RWPE1 (cell line): ENCODE results near the gene PRR29.
"Not testable (repeated sequence)": the region's sequence is repeated elsewhere in the genome, so short reads cannot be mapped to it uniquely, and the experiment has no call there.

Experiments
- CTCF ChIA-PET: fragments of 350-600 bp; sonication (Branson Sonifier 250); formaldehyde crosslinking; extraction: SDS; loops from one replicate; lab custom pipeline; 2021; lab: Yijun Ruan, JAX
- POLR2A ChIA-PET: fragments of 400-600 bp; formaldehyde crosslinking; extraction: SDS; loops from one replicate; lab custom pipeline; 2020; ENCODE audit warnings: antibody characterized with exemption; ENCODE audit not compliant: low non-redundant PET; lab: Yijun Ruan, JAX
- DNase-seq: peaks from one replicate; pipeline ENCODE4 v3.0.0; 2012; ENCODE audit warnings: low spot score
- H3K27ac ChIP-seq: fragments of 450-650 bp; 2 replicates; pipeline ENCODE4 v1.5.1; 2017
- TF ChIP-seq, protein P1 (sequence below): fragments of 450-650 bp; conservative IDR thresholded peaks from 2 replicates; pipeline ENCODE4 v1.5.1; 2017; ENCODE audit warnings: low read depth, mild to moderate bottlenecking

The PRR29 gene

DNA sequence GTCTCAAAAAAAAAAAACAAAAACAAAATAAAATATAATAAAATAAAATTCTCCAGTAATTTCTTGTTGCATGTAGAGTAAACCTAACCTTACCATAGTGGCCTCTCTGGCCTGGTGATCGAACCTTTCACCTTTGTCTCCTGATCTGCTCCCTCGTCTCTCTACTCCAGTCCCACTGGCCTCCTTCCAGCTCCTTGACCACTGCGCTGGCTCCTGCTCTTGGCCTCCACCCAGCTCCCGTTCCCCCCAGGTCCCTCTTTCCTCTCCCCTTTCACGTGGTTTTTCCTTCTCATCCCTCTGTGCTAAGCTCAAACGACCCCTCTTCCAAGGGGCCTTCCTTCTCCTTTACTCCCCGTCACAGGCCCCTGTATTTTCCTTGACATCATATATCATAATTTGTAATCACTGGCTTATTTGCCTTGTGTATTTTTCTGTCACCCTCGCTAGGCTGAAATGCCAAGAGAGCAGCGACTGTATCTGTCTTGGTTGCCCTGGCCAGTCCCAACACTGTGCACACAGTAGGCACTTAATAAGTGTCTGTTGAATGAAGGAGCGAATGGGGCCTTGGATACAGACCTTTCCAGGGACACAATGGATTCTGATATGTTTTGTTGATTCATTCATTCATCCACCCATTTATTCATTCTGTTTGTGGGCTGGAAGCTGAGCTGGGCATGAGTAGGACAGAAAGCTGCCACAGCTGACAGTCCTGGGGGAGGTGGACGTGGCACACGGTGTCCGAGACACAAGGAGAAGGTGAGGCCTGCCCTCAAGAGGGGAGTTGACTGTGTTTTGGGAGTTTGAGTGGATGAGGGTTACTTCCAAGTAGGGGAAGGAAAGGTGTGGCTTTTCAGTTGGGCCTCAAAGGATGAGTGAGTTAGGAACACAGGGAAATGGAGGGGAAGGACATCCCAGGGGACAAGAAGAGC is 19.6 kb upstream of the PRR29 start:
- no peak overlapping the region for H3K27ac ChIP-seq
- ChIA-PET POLR2A (no interaction called here), CTCF (interaction anchor here (1.5 kb wide), 1 partner anchor 11 kb away, joined by 3 read pairs; no protein-coding TSS in a partner anchor)
- no peak for DNase-seq
- TF ChIP-seq, protein P1, sequence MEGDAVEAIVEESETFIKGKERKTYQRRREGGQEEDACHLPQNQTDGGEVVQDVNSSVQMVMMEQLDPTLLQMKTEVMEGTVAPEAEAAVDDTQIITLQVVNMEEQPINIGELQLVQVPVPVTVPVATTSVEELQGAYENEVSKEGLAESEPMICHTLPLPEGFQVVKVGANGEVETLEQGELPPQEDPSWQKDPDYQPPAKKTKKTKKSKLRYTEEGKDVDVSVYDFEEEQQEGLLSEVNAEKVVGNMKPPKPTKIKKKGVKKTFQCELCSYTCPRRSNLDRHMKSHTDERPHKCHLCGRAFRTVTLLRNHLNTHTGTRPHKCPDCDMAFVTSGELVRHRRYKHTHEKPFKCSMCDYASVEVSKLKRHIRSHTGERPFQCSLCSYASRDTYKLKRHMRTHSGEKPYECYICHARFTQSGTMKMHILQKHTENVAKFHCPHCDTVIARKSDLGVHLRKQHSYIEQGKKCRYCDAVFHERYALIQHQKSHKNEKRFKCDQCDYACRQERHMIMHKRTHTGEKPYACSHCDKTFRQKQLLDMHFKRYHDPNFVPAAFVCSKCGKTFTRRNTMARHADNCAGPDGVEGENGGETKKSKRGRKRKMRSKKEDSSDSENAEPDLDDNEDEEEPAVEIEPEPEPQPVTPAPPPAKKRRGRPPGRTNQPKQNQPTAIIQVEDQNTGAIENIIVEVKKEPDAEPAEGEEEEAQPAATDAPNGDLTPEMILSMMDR: no peak

DNA sequence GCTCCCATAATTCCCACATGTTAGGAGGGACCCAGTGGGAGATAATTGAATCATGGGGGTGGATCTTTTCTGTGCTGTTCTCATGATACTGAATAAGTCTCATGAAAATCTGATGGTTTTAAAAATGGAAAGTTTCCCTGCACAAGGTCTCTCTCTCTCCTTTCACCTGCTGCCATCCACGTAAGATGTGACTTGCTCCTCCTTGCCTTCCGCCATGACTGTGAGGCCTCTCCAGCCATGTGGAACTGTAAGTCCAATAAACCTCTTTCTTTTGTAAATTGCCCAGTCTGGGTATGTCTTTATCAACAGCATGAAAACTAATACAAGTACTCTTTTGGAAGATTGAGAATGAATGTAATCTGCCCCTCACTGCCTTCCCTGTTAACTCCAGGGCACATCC is 15.5 kb upstream of the PRR29 start:
- POLR2A ChIA-PET, H3K27ac ChIP-seq, DNase-seq: not testable (repeated sequence)
- CTCF ChIA-PET: interaction anchor here (0.5 to 0.6 kb wide), 2 partner anchors 15 to 45 kb away, joined by 3 to 9 read pairs; no protein-coding TSS in a partner anchor

DNA sequence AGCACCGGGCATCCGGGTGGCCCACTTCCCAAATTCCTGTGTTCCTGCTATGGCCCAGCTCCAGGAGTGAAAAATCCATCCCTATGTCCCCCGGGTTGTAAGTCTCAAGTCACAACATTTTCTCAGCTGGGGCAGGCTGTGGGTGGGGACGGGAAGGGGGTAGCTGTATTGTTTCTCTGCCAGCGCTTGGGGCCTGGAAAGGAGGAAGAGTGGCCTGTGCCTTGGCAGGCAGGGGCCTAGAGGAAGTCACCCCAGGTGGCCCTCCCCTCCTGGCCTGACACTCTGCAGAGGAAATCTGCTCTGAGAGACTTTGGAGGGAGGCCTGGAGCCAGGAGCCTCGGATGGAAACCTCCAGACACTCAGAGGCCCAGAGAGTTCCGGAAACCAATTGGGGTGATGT is 14.8 kb upstream of the PRR29 start:
- no peak overlapping the region for H3K27ac ChIP-seq
- CTCF ChIA-PET: interaction anchor here (0.5 to 0.6 kb wide), 2 partner anchors 15 to 45 kb away, joined by 3 to 9 read pairs; no protein-coding TSS in a partner anchor
- POLR2A ChIA-PET: no interaction called here
- TF ChIP-seq, protein P1: no peak
- no peak for DNase-seq

DNA sequence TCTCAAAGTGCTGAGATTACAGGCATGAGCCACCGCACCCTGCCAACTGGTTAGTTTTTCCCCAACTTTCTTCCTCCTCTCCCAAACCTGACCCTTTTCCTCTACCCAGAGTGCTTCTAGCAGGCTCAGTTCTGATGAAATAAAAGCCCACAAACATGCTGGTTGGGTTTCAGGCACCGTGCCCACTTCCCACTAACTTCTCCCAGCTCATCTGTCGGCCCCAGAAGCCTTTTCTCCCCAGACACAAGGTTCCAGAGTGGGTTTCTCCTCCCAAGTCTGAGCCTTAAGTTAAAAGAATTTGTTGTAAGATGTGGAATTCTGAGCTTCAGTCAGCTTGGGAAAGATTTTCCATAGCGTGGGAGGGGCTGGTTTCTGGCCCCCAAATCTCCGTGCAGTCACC is 13.9 kb upstream of the PRR29 start:
- TF ChIP-seq, protein P1: no peak
- peak overlapping the region; percentile 46 for H3K27ac ChIP-seq
- DNase-seq: no peak
- ChIA-PET CTCF (interaction anchor here (0.7 to 1.1 kb wide), 4 partner anchors 37 to 1488 kb away, joined by 3 to 5 read pairs (median 3); no protein-coding TSS in a partner anchor), POLR2A (no interaction called here)

DNA sequence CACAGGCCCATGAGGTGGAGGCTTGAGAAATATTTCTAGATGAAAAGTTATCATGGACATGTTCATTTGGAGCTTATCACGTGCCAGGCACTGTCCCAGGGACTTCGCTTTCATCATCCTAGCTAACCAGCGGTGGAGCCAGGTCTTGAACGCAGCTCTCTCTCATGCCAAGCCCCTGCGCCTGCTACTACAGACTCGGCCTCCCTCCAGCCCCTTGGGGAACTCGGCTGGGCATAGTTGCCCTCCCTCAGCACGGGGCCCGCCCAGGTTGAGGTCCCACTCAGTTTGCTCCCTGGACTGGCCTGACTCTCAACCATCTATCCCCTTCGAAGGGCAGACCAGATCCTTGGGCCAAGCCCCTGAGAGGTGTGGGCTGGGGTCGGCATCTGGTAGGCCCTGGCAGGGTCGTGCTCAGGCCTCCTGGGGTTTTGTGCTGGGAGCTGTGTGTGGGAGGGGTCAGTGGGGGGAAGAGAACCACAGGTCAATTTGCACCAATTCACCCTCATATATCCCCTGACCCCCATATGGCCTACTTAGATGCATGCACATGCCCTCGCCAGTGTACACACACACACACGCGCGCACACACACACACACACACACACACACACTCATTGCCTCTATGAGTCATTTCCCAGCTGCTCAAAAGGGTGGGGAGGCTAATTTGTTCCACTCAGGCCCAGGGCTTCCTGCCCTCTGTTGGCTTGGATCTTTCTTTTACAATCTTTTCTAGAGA is 13.3 kb upstream of the PRR29 start:
- ChIA-PET POLR2A (no interaction called here), CTCF (interaction anchor here (0.7 to 1.1 kb wide), 6 partner anchors 34 to 1489 kb away, joined by 3 to 5 read pairs (median 3); no protein-coding TSS in a partner anchor)
- peak; percentile 79 for DNase-seq
- H3K27ac ChIP-seq: peak overlapping the region; percentile 46
- TF ChIP-seq, protein P1: no peak

DNA sequence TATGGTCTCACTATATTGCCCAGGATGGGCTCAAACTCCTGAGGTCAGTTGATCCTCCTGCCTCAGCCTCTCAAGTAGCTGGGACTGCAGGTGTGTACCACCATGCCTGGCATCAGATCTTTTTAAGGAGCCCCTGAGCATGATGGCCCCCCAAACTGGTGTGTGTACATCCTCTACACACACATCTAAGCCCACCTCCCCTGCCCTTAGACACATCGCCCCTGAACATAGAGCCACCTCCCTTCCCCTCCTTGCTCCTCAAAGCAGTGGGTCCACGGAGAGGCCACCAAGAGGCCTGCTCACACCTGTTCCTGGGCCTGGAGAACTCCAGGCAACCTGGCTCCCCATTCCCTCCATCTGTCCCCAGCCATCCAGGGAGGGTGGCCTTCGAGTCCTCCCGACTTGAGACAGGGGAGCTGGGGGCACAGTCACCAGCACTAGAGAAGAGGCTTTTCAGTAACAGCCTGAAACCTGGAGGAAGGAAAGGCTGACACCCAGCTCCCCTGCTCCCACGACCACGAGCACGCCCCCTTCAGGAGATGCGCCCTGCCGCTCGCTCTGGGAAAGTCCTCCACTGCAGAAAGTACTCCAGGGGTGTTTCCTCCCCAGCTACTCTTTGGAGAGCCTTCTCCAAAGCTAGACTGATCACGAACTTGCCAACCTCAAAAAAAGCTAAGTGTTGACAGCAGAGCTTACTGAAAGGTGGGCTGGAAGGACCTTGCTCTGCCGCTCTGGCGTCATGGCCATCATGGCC is 12.6 kb upstream of the PRR29 start:
- ChIA-PET CTCF (interaction anchor here (0.7 to 1.1 kb wide), 5 partner anchors 35 to 520 kb away, joined by 3 to 5 read pairs (median 3); no protein-coding TSS in a partner anchor), POLR2A (no interaction called here)
- TF ChIP-seq, protein P1: no peak
- no peak for DNase-seq
- H3K27ac ChIP-seq: peak overlapping the region; percentile 46
